Gastroesophageal sphincter (tissue), 3 donors: ENCODE results near the gene KCTD2.
A peak's percentile ranks its signal among the peaks of the same experiment; 100 is the strongest.

ENCODE experiments used
- CTCF ChIP-seq, 4 experiments: fragments of 200-600 bp in 2 of 4; fragments of 450-650 bp in 2 of 4; sonication (generic) in 1 of 4; IDR thresholded peaks; one replicate each; pipeline ENCODE4 v1.5.1; 2017 to 2019; ENCODE audit warnings: antibody characterized with exemption in 4 of 4, mild to moderate bottlenecking in 2 of 4, moderate library complexity in 2 of 4
- EP300 ChIP-seq: sonication (generic); formaldehyde crosslinking; IDR thresholded peaks from one replicate; pipeline ENCODE4 v1.6.1; 2017; ENCODE audit warnings: antibody characterized with exemption, mild to moderate bottlenecking

GRCh38 chr17:75113798-75114551 lies 67.0 kb downstream of the KCTD2 start:
- TF ChIP-seq EP300 (no peak), CTCF (IDR thresholded peaks at IDR 0.05) (peak in 3 of 4 experiments; percentile 96 to 97 (median 96))
